Psoas muscle (tissue), 8 donors: ENCODE results near the gene ADAM8. TPM values are rescaled to one million over a fixed set of nuclear protein-coding genes. Genes with fewer than 3 reads are reported as not detected.

Experiments
- ATAC-seq, 4 donors: fragments of 200-7000 bp; cut with Tn5 transposase; one replicate each; pipeline ENCODE4 v1.9.1; 2020; ENCODE audit warnings: moderate library complexity in 3 of 4, mild to moderate bottlenecking in 2 of 4
- DNase-seq, 2 donors: peaks; one replicate each; pipeline ENCODE4 v3.0.0-alpha.2; 2020
- H3K27ac ChIP-seq: fragments of 200-600 bp; one replicate; pipeline ENCODE4 v1.8.0; 2022
- H3K27me3 ChIP-seq, 3 donors: fragments of 200-600 bp in 1 of 3; one replicate each; pipeline versions ENCODE4 v1.6.1 to v1.8.0; 2013 to 2022; ENCODE audit warnings: low read length in 2 of 3, mild to moderate bottlenecking in 2 of 3, moderate library complexity in 1 of 3; ENCODE audit not compliant: insufficient read depth in 3 of 3
- H3K36me3 ChIP-seq, 2 donors: fragments of 200-600 bp in 1 of 2; one replicate each; pipeline versions ENCODE4 v1.6.1 to v1.8.0; 2013 to 2022; ENCODE audit warnings: low read depth in 1 of 2, mild to moderate bottlenecking in 1 of 2, moderate library complexity in 1 of 2; ENCODE audit not compliant: insufficient read depth in 1 of 2
- H3K4me1 ChIP-seq: fragments of 200-600 bp; one replicate; pipeline ENCODE4 v1.8.0; 2022
- H3K4me3 ChIP-seq: fragments of 200-600 bp; one replicate; pipeline ENCODE4 v1.8.0; 2022; ENCODE audit warnings: mild to moderate bottlenecking
- H3K9me3 ChIP-seq: fragments of 200-600 bp; one replicate; pipeline ENCODE4 v1.8.0; 2022
- CTCF ChIP-seq: fragments of 200-600 bp; IDR thresholded peaks from one replicate; pipeline ENCODE4 v1.8.0; 2022; ENCODE audit warnings: antibody characterized with exemption
- WGBS, 3 donors: extraction: QIAGEN DNeasy Blood & Tissue Kit; methylation state at CpG; one replicate each; pipeline versions ENCODE4 v1.1.6 to v1.1.7; 2013; 5-methylcytosine and 5-hydroxymethylcytosine counted together
- intact Hi-C, 2 donors: fragments of 100-400 bp; cut with DNase I; formaldehyde crosslinking; loops; one replicate each; pipeline versions ENCODE4 v1.11.0 to v1.14.2; 2022
- polyA plus RNA-seq, 3 donors: library from polyadenylated mRNA; stranded (reverse); fragments of 200-250 nt; gene quantifications; one replicate each; pipeline ENCODE4 v1.2.3, GENCODE V29; 2013
- total RNA-seq, 4 donors: library from RNA; stranded (reverse); fragmentation: NEBNext Ultra II Directional in 2 of 4; extraction: Animal tissue kit (Norgen Biotek cat#: 25700) in 2 of 4; gene quantifications; one replicate each; pipeline versions ENCODE4 v1.2.1 to v1.2.4, GENCODE V29; 2021 to 2023
- donor health status: healthy with polysubstance abuse.
- donor health status: DM: no; HTN: no; CAD: no; lungs with moderate emphysema.
- donor health status: Bipolar disorder and iron deficiency.
- donor health status: healthy.
- donor health status: DM: yes; HTN: yes; CAD: no.
- donor health status: DM: no; HTN: no; CAD: no.
- donor health status: DM: no; HTN: no; CAD: no.
- donor health status: DM: yes; HTN: yes; CAD: no.

The ADAM8 gene
- total and polyA plus RNA-seq, 7 donors: 0.21 to 2.8 (median 2.2) TPM

- Histone ChIP-seq H3K27ac (no peak overlapping the region), H3K4me3 (no peak overlapping the region), H3K9me3 (no peaks in the 10 kb centered on the region), H3K4me1 (no peaks in the 10 kb centered on the region), H3K27me3 (peaks cover 7 to 79% (median 43%) of the 10 kb centered on the region in 3 donors), H3K36me3 (no peaks in the 10 kb centered on the region)
- WGBS, 3 donors: 82 to 87% (median 84%) methylated on average over 14 to 21 of the region's 21 CpGs
- intact Hi-C loops: no loop called here
- ATAC-seq (no peak), DNase-seq (no peak)
- TF ChIP-seq CTCF: no peak
Measured at GRCh38 chr10:133227256-133227655, 49.4 kb downstream of the ADAM8 start.

GRCh38 chr10:133226251-133226808 is 50.3 kb downstream of the ADAM8 start:
- WGBS, 3 donors: 20 to 47% (median 32%) methylated on average over 30 of the region's 30 CpGs
- peaks cover 7 to 71% (median 39%) of the 10 kb centered on the region in 3 donors for H3K27me3 ChIP-seq
- intact Hi-C loops: no loop called here

GRCh38 chr10:133225707-133226191 is 50.9 kb downstream of the ADAM8 start:
- Histone ChIP-seq H3K36me3 (no peaks in the 10 kb centered on the region), H3K4me3 (no peak overlapping the region), H3K27me3 (peaks cover 7 to 71% (median 35%) of the 10 kb centered on the region in 3 donors), H3K9me3 (no peaks in the 10 kb centered on the region), H3K27ac (no peak overlapping the region), H3K4me1 (no peaks in the 10 kb centered on the region)
- intact Hi-C loops: no loop called here
- DNase-seq (no peak), ATAC-seq (no peak)
- TF ChIP-seq CTCF: no peak
- 36 to 49% (median 43%) methylated on average over 18 to 23 of the region's 23 CpGs for WGBS, 3 donors

More at GRCh38 chr10:133226251-133226808, 50.3 kb downstream of the ADAM8 start:
- H3K36me3 ChIP-seq: no peaks in the 10 kb centered on the region
- ATAC-seq (peak in 1 of 4 donors; percentile 47), DNase-seq (no peak)
- H3K9me3 ChIP-seq: no peaks in the 10 kb centered on the region
- TF ChIP-seq CTCF: no peak
- no peaks in the 10 kb centered on the region for H3K4me1 ChIP-seq
- no peak overlapping the region for H3K4me3 ChIP-seq
- H3K27ac ChIP-seq: no peak overlapping the region

- TF ChIP-seq CTCF: no peak
- Histone ChIP-seq H3K36me3 (no peaks in the 10 kb centered on the region), H3K27me3 (peaks cover 3 to 67% (median 33%) of the 10 kb centered on the region in 3 donors), H3K27ac (no peak overlapping the region), H3K9me3 (no peaks in the 10 kb centered on the region), H3K4me1 (no peaks in the 10 kb centered on the region), H3K4me3 (no peak overlapping the region)
- no peak for ATAC-seq
- intact Hi-C loops: no loop called here
- DNase-seq: no peak
- WGBS, 3 donors: 53 to 64% (median 61%) methylated on average over 25 of the region's 25 CpGs
Measured at GRCh38 chr10:133224756-133225372, 51.8 kb downstream of the ADAM8 start.
